CD1c-positive myeloid dendritic cell (primary cell): ENCODE data around the gene PALD1.
A peak's percentile ranks its signal among the peaks of the same experiment; 100 is the strongest.
"Not testable (repeated sequence)": the region's sequence is repeated elsewhere in the genome, so short reads cannot be mapped to it uniquely, and the experiment has no call there.

Experiments
- DNase-seq: peaks from one replicate; pipeline ENCODE4 v3.0.0-alpha.2; 2016; ENCODE audit errors: extremely low spot score

The PALD1 gene

DNA sequence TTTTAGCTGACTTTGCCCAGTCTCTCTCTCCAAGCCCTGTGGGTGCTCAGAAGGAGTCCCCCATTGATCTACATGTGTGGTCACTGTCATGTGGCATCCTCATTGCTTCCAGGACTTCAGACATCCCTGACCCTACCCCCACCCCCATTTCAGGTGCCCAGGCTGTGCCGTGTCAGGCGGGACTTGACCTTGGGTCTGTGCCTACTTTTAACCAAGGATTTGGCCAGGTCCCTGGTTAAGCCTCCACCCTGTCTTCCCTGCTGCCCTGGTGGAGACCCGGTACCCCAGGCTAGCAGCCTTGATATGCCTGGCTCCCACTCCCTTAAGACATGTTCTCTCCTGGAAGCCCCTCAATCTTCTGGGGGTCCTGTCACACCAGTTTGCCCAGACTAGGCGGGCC is 92.7 kb downstream of the PALD1 start:
- DNase-seq: no peak

DNA sequence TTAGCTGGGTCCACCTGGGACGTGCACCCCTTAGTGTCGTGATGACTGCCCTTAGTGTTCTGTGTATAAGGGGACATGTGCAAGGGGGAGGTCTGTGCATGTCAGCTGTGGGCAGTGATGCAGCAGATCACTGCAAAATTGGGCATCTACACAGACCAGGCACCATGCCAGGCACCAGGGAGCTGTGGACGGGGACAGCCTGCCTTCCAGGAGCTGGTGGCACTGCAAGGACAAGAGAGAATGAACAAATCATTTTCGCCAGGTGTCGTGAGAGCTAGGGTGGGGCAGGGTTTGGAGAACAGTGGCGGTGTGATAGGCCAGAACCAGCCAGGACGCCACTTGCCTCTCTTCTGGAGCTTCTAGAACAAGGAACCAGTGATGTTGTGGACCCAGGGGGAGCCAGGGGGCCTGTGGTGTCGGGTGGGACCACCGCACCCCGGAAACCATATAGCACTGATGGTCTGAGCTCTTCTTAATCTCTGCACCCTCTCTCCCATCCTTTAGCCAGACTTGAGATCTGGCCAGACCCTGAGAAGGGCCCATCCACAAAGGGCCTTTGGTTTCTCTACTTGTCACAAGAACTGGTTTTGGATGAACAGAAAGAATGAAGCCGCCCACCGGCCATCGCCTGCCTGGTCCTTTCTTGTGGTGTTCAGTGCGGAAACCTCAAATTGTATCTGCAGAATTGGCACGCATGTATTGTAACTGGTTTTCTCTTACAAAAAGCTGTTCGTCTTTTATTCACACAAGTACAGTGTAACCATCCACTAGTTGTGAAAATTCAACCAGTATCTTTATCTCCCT is 93.3 kb downstream of the PALD1 start:
- no peak for DNase-seq

DNA sequence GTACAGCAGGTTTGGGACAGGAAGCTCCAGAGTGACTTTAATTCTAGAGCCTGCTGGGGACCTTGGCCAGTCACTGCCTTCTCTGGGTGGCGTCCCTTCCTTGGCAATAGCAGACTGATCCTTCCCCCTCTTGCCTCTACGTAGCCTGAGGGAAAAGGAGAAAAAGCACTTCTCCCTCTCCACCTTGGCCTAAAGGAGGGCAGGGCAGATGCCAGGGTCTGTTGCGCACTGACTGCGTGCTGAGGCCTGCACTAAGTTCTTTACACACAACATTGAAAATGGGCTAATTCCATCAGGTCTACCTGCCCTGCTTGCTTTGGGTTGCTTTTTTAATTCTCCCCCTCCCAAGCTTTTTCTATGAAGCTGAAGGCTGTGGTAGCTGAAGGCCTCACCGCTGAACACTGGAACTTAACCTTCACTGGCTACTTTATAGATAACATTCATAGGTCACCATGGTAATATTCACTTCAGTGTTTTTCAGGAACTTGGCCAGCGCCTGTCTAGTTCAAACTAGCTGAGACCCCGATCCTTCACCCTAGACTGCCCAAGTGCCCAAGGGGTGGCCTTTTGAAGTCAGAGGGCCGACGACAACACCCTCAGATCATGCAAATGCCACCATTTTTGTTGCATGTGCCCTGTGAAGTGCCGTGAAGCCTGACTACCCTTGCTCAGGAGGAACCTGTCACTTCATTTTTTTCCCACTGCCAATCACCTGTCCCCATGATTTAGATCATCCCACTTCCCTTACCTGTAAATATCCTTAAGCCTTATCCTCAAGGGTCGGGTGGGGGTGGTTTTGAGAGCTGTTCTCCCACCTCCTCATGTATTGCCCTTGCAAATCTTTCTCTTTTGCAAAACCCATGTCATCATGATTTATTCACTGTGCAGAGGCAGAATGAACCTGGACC is 95.3 kb downstream of the PALD1 start:
- DNase-seq: no peak

- DNase-seq: no peak
These were observed 96.9 kb downstream of the PALD1 start for GRCh38 chr10:70575486-70575873.

GRCh38 chr10:70575874-70576802 is 97.6 kb downstream of the PALD1 start:
- peak; percentile 85 for DNase-seq

- peak; percentile 59 for DNase-seq
These were observed 98.4 kb downstream of the PALD1 start for GRCh38 chr10:70576803-70577517.

GRCh38 chr10:70578371-70578947 is 99.9 kb downstream of the PALD1 start:
- peak; percentile 61 for DNase-seq

DNA sequence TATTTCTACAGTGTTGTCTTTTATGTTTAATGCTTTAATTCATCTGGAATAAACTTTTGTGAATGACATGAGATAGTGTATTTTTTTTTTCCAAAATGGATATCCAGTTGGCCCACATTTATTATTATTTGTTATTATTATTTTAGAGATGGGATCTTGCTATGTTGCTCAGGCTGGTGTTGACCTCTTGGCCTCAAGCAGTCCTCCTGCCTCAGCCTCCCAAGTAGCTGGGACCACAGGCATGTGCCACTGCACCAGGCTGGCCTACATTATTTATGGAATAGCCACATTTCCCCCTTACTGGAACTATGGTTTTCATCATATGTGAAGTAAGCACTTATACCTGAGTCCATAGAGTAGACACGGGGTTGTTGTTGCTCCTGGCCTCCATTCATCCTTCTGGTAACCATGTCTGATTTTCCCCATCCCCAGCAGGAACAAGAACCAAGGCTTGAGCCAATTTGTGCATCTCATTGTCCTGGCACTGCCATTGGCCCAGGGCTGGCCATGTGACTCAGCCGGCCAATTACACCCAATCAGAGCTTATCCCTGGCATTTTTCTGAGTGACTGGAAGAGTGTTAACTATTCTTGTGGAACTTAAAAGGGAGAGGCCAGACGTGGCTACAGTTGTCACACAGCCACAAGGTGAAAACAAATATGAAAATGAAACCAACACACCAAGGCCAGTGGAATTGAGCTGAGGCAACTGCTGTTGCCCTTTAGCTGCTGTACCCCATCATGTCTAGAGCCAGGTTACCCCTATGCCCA is 100.9 kb downstream of the PALD1 start:
- no peak for DNase-seq

- DNase-seq: not testable (repeated sequence)
These were observed 102.6 kb downstream of the PALD1 start for GRCh38 chr10:70581176-70581575.

DNA sequence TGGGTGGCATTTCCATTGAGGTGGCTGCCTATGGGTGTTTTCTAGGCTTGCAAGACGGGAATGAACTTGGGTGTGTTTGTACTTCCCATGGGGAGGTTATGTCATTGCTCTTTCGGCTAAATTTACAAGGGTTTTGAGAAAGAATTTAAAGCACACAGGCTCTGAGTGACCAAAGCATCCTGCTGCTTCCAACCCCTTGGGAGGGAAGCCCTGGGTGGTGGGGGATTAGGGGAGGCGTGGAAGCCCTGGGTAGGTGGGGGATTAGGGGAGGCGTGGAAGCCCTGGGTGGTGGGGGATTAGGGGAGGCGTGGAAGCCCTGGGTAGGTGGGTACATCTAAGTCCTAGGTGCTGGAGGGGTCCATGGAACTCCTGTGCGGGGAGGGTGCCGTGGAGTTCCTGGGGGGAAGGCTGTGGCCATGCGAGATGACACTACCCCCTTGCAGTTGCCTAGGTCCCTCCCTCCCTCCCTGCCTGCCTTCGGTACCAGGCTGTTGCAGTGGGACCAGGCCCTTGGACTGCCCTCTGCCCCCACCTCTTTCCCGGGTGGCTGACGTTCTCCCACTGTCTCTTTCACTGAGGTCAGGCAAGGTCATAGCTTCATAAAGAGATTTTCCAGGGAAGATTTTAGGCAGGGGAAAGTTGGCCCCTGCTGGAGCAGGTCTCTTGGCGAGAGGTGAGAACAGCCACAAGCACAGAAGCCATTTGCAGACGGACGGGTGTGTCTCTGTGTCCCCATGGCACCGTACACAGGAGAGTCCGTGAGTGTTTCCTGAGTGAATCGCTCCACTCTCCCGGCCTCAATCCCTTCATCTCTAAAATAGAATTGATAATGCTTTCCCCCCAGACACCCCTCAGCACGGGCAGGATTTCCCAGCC is 104.5 kb downstream of the PALD1 start:
- DNase-seq: no peak

GRCh38 chr10:70583669-70584037 is 105.1 kb downstream of the PALD1 start:
- no peak for DNase-seq

DNA sequence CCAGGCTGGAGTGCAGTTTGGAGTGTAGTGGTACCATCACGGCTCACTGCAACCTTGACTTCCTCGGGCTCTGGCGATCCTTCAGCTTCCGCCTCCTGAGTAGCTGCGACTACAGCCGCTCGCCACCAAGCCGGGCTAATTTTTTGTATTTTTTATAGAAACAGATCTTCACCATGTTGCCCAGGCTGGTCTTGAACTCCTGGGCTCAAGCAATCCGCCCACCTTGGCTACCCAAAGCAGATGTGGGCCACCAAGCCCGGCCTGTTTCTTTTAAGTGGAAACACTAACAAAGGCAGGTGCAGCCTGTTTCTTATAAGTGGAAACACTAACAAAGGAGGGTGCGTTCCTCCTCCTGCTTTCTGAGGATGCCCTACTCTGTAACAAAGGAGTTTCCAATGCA is 105.8 kb downstream of the PALD1 start:
- no peak for DNase-seq

DNA sequence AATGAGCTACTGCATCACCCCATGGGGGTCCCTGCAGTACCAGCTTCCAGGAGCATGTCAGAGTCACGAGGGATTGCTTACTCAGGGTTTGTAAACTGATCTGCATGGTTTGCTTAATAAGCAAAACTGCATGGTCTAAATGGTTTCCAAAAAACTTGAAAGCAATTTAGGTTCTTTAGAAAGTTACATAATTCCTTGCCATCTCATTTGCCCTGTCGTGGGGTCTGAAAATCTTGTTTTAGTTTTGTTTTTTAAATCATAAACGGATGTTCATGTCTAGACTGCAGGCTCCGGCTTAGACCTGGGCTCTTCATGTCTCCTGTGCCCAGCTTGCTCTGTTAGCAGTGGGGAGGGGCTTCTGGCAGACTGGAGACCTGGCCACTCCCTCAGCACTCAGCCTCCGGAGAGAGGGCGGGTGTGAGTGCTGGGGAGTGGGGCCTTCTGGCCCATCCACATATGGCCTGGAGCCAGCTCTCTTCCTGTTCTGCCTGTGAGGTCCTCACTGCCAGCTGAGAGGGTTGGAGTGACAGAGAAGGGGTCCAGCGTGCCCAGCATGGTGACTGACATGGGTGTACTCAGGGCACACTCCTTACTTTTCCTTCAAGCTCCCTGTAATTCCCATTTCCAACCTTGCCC is 106.5 kb downstream of the PALD1 start:
- no peak for DNase-seq

DNA sequence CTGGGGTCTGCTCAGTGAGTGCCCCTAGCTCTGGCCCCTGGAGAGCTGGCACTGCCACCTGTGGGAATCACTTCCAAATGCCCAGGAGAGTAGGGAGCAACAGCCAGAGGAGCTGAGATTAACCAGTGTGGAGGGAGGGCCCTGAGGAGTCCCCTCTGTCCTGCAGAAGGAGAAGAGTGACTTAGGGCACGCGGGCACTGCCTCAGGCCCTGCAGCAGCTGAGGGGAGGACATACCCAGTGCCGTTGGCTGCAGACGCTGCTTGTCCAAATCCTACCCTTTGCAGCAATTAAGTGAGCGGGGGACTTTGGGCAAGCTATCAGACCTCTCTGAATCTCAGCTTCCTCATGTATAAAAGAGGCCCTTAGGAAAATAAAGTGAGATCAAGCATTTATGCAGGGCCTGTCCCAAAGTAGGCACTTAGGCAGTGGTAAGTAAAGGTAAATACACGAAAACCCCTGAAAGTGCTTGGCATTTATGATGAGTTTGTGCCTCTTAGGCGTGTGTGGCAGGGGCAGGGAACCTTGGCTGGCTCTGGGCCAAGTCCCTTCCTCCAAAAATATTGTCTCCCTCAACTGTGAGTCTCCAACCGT is 107.1 kb downstream of the PALD1 start:
- no peak for DNase-seq

- no peak for DNase-seq
These were observed 107.9 kb downstream of the PALD1 start for GRCh38 chr10:70586348-70586930.

GRCh38 chr10:70587045-70587658 is 108.6 kb downstream of the PALD1 start:
- no peak for DNase-seq

GRCh38 chr10:70588255-70588654 is 109.7 kb downstream of the PALD1 start:
- peak; percentile 53 for DNase-seq
